OCI-LY7 (cell line): ENCODE measurements around the gene POU6F2. TPM values are rescaled to one million over a fixed set of nuclear protein-coding genes. Genes with fewer than 3 reads are reported as not detected.

Experiments
- BruUV-seq: library from RNA; stranded (reverse); fragments of 400-500 nt; replicated peaks from 2 replicates; lab custom pipeline; 2021; lab: Mats Ljungman, UMichigan
- CTCF ChIA-PET: fragments of 300-600 bp; sonication (Branson Sonifier 250); formaldehyde crosslinking; loops from one replicate; lab custom pipeline; 2022; ENCODE audit warnings: antibody characterized with exemption; ENCODE audit not compliant: unreplicated experiment; lab: Charles Lee
- POLR2A ChIA-PET: fragments of 300-600 bp; sonication (Branson Sonifier 250); formaldehyde crosslinking; loops from one replicate; lab custom pipeline; 2022; ENCODE audit warnings: antibody characterized with exemption; lab: Charles Lee
- DNase-seq: peaks from one replicate; pipeline ENCODE4 v3.0.0-alpha.2; 2015; ENCODE audit warnings: low spot score
- H2AFZ ChIP-seq: fragments of 200-600 bp; sonication (generic), shearing (Covaris generic); 2 replicates; pipeline ENCODE4 v1.6.1; 2014; ENCODE audit warnings: mild to moderate bottlenecking, antibody characterized with exemption, low read length, moderate library complexity
- H3K27ac ChIP-seq: fragments of 200-600 bp; sonication (generic); 2 replicates; pipeline ENCODE4 v1.5.1; 2014; ENCODE audit warnings: mixed run types, low read depth, mild to moderate bottlenecking, moderate library complexity, low read length, inconsistent platforms; ENCODE audit not compliant: poor library complexity, severe bottlenecking
- H3K36me3 ChIP-seq: fragments of 200-600 bp; sonication (generic); 2 replicates; pipeline ENCODE4 v1.6.1; 2014; ENCODE audit warnings: mild to moderate bottlenecking, antibody characterized with exemption, low read length, moderate library complexity, mixed read lengths; ENCODE audit not compliant: insufficient read depth
- H3K4me1 ChIP-seq: fragments of 200-600 bp; sonication (generic); 2 replicates; pipeline ENCODE4 v1.5.1; 2014; ENCODE audit warnings: mild to moderate bottlenecking, low read length; ENCODE audit not compliant: insufficient read depth, poor library complexity, severe bottlenecking
- H3K4me2 ChIP-seq: fragments of 200-600 bp; sonication (generic); 2 replicates; pipeline ENCODE4 v1.6.1; 2014; ENCODE audit warnings: mild to moderate bottlenecking, low read length
- H3K4me3 ChIP-seq: fragments of 200-600 bp; sonication (generic); 2 replicates; pipeline ENCODE4 v1.5.1; 2014; ENCODE audit warnings: mild to moderate bottlenecking, low read depth, low read length; ENCODE audit not compliant: poor library complexity, severe bottlenecking
- H3K79me2 ChIP-seq: fragments of 200-600 bp; sonication (generic); 2 replicates; pipeline ENCODE4 v1.6.1; 2016; ENCODE audit warnings: low read depth, mild to moderate bottlenecking, low read length, moderate library complexity, mixed read lengths; ENCODE audit not compliant: insufficient read depth
- H3K9me2 ChIP-seq: fragments of 200-600 bp; sonication (generic); 2 replicates; pipeline ENCODE4 v1.6.1; 2016; ENCODE audit warnings: mild to moderate bottlenecking, low read length, mixed read lengths; ENCODE audit not compliant: insufficient read depth
- H3K9me3 ChIP-seq: fragments of 200-600 bp; sonication (generic); 2 replicates; pipeline ENCODE4 v1.6.1; 2014; ENCODE audit warnings: mild to moderate bottlenecking, mixed run types, low read length, mixed read lengths
- H4K20me1 ChIP-seq: fragments of 200-600 bp; sonication (generic); 2 replicates; pipeline ENCODE4 v1.6.1; 2014; ENCODE audit warnings: mild to moderate bottlenecking, antibody characterized with exemption, low read length, moderate library complexity, mixed read lengths; ENCODE audit not compliant: insufficient read depth
- CTCF ChIP-seq: fragments of 200-600 bp; sonication (generic); conservative IDR thresholded peaks from 2 replicates; pipeline ENCODE4 v1.5.1; 2014; ENCODE audit warnings: mild to moderate bottlenecking, antibody characterized with exemption, low read length, moderate library complexity, mixed read lengths
- EZH2phosphoT487 ChIP-seq: fragments of 200-600 bp; sonication (generic); IDR thresholded peaks from 2 replicates; pipeline ENCODE4 v1.6.1; 2018; ENCODE audit warnings: low read depth, borderline replicate concordance, mild to moderate bottlenecking, mixed run types, antibody characterized with exemption, low read length, moderate library complexity, mixed read lengths
- intact Hi-C: fragments of 100-400 bp; cut with micrococcal nuclease; formaldehyde crosslinking; loops from one replicate; pipeline ENCODE4 v1.10.0; 2022; ENCODE audit not compliant: unreplicated experiment
- total RNA-seq, 2 experiments: library from RNA; depleted of rRNA in 1 of 2; stranded (reverse); fragments of >200 nt in 1 of 2; shearing (Covaris generic) in 1 of 2; gene quantifications; 2 replicates each; pipeline ENCODE4 v1.2.3, GENCODE V29; 2014 to 2022

POU6F2 gene
- total RNA-seq, 2 experiments from 2014 or later = 0.40 TPM; not detected in 1

DNA sequence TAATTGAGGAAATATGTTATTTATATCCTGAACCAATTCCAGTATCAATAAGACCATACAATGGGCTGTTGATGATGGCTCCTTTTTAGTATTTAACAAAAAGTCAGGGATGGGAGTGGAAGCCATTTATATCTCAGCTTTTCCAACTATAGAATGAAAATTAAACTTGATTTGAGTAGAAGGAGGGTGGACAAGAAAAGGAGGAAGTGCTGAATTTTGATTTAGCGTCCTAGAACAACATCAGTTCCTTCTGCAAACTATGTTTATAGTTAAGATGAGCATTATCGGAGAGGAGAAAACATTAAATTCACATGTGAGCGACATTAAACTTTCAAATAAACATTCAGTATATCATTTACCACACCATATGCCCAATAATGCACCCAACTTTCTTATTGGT is 439.2 kb downstream of the POU6F2 start:
- CTCF ChIA-PET = no interaction called here
- no TSS peak for BruUV-seq
- no peak for DNase-seq
- TF ChIP-seq CTCF (no peak), EZH2phosphoT487 (no peak)
- H3K4me1 ChIP-seq = no peaks in the 10 kb centered on the region
- no peak overlapping the region for H3K4me3 ChIP-seq
- H3K79me2 ChIP-seq = no peaks in the 10 kb centered on the region
- intact Hi-C loops = no loop called here
- H3K27ac ChIP-seq = no peak overlapping the region
- H2AFZ ChIP-seq = no peak overlapping the region
- POLR2A ChIA-PET = no interaction called here
- H3K4me2 ChIP-seq = no peak overlapping the region
- no peaks in the 10 kb centered on the region for H3K9me2 ChIP-seq
- no peaks in the 10 kb centered on the region for H4K20me1 ChIP-seq
- no peaks in the 10 kb centered on the region for H3K9me3 ChIP-seq
- H3K36me3 ChIP-seq = no peaks in the 10 kb centered on the region

- Histone ChIP-seq H3K9me3 (no peaks in the 10 kb centered on the region), H3K4me1 (no peaks in the 10 kb centered on the region), H2AFZ (no peak overlapping the region), H4K20me1 (no peaks in the 10 kb centered on the region), H3K9me2 (no peaks in the 10 kb centered on the region), H3K4me3 (no peak overlapping the region), H3K4me2 (no peak overlapping the region), H3K36me3 (no peaks in the 10 kb centered on the region), H3K79me2 (no peaks in the 10 kb centered on the region), H3K27ac (no peak overlapping the region)
- BruUV-seq = no TSS peak
- no peak for TF ChIP-seq EZH2phosphoT487
- no peak for TF ChIP-seq CTCF
- no peak for DNase-seq
- ChIA-PET POLR2A (no interaction called here), CTCF (no interaction called here)
- intact Hi-C loops = no loop called here
Observed at GRCh38 chr7:39417642-39418041, 439.9 kb downstream of the POU6F2 start.

DNA sequence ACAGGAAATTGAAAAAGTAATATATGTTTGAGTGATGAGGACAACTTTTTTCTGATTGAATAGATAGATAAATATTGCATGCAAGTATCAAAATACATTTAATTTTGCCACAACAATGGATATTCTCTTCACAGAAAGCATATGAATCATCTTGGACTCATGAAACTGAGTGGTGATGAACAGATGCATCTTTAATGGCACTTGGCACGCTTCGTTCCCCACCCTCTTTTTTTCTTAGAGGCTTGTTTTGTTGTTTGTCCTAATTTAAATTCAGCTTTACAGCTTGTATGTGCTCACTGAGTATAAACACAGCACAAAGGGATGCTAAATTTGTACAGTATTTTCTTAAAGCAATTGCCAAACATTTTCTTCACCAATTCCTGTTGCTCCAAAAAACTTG is 443.5 kb downstream of the POU6F2 start:
- BruUV-seq = no TSS peak
- TF ChIP-seq CTCF (no peak), EZH2phosphoT487 (no peak)

More for the DNA sequence above, 443.5 kb downstream of the POU6F2 start:
- H3K4me3 ChIP-seq = no peak overlapping the region
- H3K4me2 ChIP-seq = no peak overlapping the region
- intact Hi-C loops = no loop called here
- POLR2A ChIA-PET = no interaction called here
- no peaks in the 10 kb centered on the region for H3K9me2 ChIP-seq
- no peak overlapping the region for H2AFZ ChIP-seq
- no peaks in the 10 kb centered on the region for H3K4me1 ChIP-seq
- CTCF ChIA-PET = no interaction called here
- no peak for DNase-seq
- no peaks in the 10 kb centered on the region for H3K9me3 ChIP-seq
- H3K27ac ChIP-seq = no peak overlapping the region
- H3K79me2 ChIP-seq = no peaks in the 10 kb centered on the region
- no peaks in the 10 kb centered on the region for H3K36me3 ChIP-seq
- H4K20me1 ChIP-seq = no peaks in the 10 kb centered on the region; the same call in 1 of the 2 replicates
